Measurements from ENCODE around the gene FOXK2.

DNA sequence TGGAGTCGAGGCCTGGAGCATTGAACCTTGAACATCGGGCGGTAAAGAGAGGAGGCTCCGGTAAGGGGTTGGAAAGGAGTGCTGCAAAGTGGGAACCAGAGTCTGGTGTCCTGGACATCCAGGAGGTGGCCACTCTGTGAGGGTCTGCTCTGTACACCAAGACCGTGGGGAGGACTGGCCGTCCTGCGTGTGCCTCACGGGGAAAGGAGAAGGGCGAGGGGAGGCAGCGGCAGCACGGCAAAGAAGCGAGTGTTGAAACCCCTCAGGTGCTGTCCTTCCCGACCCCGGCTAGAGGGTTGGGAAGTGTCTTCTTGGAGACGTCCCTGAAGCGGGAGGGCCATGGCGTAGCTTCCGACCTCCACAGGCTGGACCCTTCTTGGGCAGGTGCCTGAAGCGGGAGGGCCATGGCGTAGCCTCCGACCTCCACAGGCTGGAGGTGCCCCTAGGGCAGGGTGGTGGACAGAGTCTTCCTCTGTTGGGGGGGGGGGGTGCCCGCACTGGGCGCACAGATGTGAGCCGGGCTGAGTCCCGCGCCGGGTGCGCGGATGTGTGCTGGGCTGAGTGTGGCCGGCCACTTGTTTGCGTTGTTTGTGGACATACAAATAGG, 42.0 kb downstream of the FOXK2 start:
- TF ChIP-seq, protein P1, sequence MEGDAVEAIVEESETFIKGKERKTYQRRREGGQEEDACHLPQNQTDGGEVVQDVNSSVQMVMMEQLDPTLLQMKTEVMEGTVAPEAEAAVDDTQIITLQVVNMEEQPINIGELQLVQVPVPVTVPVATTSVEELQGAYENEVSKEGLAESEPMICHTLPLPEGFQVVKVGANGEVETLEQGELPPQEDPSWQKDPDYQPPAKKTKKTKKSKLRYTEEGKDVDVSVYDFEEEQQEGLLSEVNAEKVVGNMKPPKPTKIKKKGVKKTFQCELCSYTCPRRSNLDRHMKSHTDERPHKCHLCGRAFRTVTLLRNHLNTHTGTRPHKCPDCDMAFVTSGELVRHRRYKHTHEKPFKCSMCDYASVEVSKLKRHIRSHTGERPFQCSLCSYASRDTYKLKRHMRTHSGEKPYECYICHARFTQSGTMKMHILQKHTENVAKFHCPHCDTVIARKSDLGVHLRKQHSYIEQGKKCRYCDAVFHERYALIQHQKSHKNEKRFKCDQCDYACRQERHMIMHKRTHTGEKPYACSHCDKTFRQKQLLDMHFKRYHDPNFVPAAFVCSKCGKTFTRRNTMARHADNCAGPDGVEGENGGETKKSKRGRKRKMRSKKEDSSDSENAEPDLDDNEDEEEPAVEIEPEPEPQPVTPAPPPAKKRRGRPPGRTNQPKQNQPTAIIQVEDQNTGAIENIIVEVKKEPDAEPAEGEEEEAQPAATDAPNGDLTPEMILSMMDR (IDR thresholded peaks at IDR 0.05) = no peak
- TF ChIP-seq POLR2AphosphoS5 (IDR thresholded peaks at IDR 0.05) = no peak
- TF ChIP-seq EP300 (IDR thresholded peaks at IDR 0.05) = no peak

Data from esophagus muscularis mucosa (tissue), 4 donors.